SU-DHL-6 (cell line): ENCODE results near the gene PPP2R3A.

ENCODE experiments used
- CTCF ChIP-seq: fragments of 200-600 bp; sonication (generic); IDR thresholded peaks from one replicate; pipeline ENCODE4 v1.5.1; 2017; ENCODE audit warnings: antibody characterized with exemption, mild to moderate bottlenecking, low read length, moderate library complexity; ENCODE audit not compliant: insufficient read depth, poor library complexity, severe bottlenecking
- EZH2phosphoT487 ChIP-seq: fragments of 200-600 bp; sonication (generic), shearing (Covaris generic); conservative IDR thresholded peaks from 2 replicates; pipeline ENCODE4 v1.6.1; 2018; ENCODE audit warnings: mild to moderate bottlenecking, antibody characterized with exemption, low read length, moderate library complexity, mixed read lengths

DNA sequence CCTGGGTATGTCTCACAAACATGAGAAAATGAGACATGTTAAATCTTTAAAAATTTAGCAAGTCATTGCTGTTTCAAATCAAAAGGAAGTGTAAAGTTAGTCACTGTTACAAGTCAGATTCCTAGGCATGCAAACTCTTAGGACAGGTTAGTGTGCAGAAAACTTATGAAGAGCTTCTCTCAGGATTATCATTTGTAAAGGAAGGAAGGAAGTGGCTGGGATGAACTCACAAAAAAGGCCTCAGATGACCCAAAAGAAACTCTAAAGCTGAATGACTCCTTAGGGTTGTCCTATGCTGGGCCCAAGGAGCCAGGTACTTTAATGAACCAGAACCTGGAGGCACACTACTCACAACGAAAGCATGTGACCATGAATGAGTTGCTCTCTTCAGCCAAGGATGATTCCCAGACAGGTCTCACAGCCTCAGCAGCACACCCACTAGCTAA is 205.6 kb downstream of the PPP2R3A start:
- TF ChIP-seq CTCF (no peak), EZH2phosphoT487 (no peak)
